ENCODE data around the gene SYT13. TPM values are rescaled to one million over a fixed set of nuclear protein-coding genes. Genes with fewer than 3 reads are reported as not detected.

SYT13 gene
- total RNA-seq, result 248 TPM

GRCh38 chr11:45285930-45286632 is at the start of gene SYT13:
SYT13 (minus strand) TSS chr11:45286341; CDS start chr11:45286207, 134 bp downstream.

Other genes starting within 250 kb of the SYT13 start
- gene PRDM11, start 139.7 kb downstream of the SYT13 start, total RNA-seq, result 10.1 TPM